Measurements from ENCODE around the gene SHISAL1. TPM values are rescaled to one million over a fixed set of nuclear protein-coding genes. Genes with fewer than 3 reads are reported as not detected.

The SHISAL1 gene
- polyA plus RNA-seq, 1 donor (not counting 4 experiments of a cell fraction or from before 2014, with no cell fraction given), result 0.24 TPM

DNA sequence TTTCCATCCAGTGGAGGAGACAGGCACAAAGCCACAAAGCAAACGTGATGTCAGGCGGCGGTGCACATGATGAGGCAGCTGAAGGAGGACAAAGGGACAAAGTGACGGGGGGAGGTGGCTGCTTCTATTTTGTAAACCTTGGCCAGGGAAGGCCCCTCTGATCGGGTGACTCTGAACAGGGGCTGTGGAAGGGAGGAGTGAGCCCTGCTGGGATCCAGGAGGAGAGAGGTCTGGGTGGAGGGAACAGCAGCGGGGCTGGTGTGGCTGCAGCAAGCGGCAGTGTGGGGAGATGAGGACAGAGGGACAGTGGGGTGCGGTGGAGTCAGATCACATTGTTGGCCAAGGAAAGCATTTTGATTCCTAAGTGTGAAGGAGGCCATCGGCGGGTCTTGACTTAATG, 36.7 kb downstream of the SHISAL1 start:
- H3K9me3 ChIP-seq (ENCODE audit: control insufficient read depth, low read depth, low read length), result no peaks in the 10 kb centered on the region
- H2AFZ ChIP-seq (ENCODE audit: control insufficient read depth, low read length), result no peak overlapping the region
- TF ChIP-seq, protein P1, sequence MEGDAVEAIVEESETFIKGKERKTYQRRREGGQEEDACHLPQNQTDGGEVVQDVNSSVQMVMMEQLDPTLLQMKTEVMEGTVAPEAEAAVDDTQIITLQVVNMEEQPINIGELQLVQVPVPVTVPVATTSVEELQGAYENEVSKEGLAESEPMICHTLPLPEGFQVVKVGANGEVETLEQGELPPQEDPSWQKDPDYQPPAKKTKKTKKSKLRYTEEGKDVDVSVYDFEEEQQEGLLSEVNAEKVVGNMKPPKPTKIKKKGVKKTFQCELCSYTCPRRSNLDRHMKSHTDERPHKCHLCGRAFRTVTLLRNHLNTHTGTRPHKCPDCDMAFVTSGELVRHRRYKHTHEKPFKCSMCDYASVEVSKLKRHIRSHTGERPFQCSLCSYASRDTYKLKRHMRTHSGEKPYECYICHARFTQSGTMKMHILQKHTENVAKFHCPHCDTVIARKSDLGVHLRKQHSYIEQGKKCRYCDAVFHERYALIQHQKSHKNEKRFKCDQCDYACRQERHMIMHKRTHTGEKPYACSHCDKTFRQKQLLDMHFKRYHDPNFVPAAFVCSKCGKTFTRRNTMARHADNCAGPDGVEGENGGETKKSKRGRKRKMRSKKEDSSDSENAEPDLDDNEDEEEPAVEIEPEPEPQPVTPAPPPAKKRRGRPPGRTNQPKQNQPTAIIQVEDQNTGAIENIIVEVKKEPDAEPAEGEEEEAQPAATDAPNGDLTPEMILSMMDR (optimal IDR thresholded peaks at IDR 0.05 in 1 of 3, IDR thresholded peaks at IDR 0.05 in 1 of 3, conservative IDR thresholded peaks at IDR 0.05 in 1 of 3; ENCODE audit: extremely low read depth in 1 of 3, insufficient read depth in 2 of 3, low read length in 3 of 3), result no peak
- no peak for TF ChIP-seq EZH2 (IDR thresholded peaks at IDR 0.05; ENCODE audit: low read length)
- no peak overlapping the region for H3K4me3 ChIP-seq (ENCODE audit: control insufficient read depth in 2 of 3, extremely low read depth in 1 of 3, insufficient read depth in 2 of 3, low read depth in 1 of 3, low read length in 3 of 3)
- DNase-seq (ENCODE audit: low read depth, low spot score) (no peak), FAIRE-seq (no peak)
- no peak overlapping the region for H3K4me2 ChIP-seq (ENCODE audit: control insufficient read depth, extremely low read depth, insufficient read depth, low read depth, low read length)
- H3K9ac ChIP-seq (ENCODE audit: control insufficient read depth, extremely low read depth, insufficient read depth, low read length), result no peak overlapping the region
- H3K4me1 ChIP-seq (ENCODE audit: control insufficient read depth, extremely low read depth, insufficient read depth, low read length), result no peaks in the 10 kb centered on the region
- dilution Hi-C loops (cut with MboI; ENCODE audit: extremely low pct_ligation_motif_present, low sequenced_read_pairs), result no loop called here
- H3K79me2 ChIP-seq (ENCODE audit: control insufficient read depth, insufficient read depth, low read length), result no peaks in the 10 kb centered on the region
- H3K36me3 ChIP-seq (ENCODE audit: control insufficient read depth in 2 of 2, extremely low read depth in 1 of 2, insufficient read depth in 2 of 2, low read length in 2 of 2), result no peaks in the 10 kb centered on the region
- no peaks in the 10 kb centered on the region for H4K20me1 ChIP-seq (ENCODE audit: control insufficient read depth, extremely low read depth, insufficient read depth, low read length)
- H3K9me1 ChIP-seq (ENCODE audit: control insufficient read depth, extremely low read depth, insufficient read depth, low read length), result no peaks in the 10 kb centered on the region
- peaks cover 15% of the 10 kb centered on the region for H3K27me3 ChIP-seq (ENCODE audit: control insufficient read depth, extremely low read depth, insufficient read depth, low read length)
- H3K27ac ChIP-seq (ENCODE audit: control insufficient read depth, insufficient read depth, low read length), result no peak overlapping the region

DNA sequence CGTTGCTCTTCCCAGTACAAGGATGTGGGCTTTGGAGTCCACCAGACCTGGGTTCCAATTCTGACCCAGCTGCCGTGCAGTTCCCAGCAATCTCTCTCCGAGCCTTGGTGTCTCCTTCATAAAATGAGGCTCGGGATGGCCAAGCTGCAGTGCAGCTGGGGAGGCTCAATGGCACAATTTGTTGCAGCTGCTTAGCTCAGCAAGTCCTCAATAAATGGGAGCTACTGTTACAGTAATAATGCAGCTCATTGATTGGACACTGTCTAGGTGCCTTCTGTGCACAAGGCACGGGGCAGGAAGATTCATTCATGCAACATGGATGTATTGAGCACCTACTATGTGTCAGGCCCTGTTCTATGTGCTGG, 37.1 kb downstream of the SHISAL1 start:
- no peaks in the 10 kb centered on the region for H4K20me1 ChIP-seq (ENCODE audit: control insufficient read depth, extremely low read depth, insufficient read depth, low read length)
- no peak overlapping the region for H2AFZ ChIP-seq (ENCODE audit: control insufficient read depth, low read length)
- FAIRE-seq (no peak), DNase-seq (ENCODE audit: low read depth, low spot score) (no peak)
- TF ChIP-seq, protein P1 (optimal IDR thresholded peaks at IDR 0.05 in 1 of 3, IDR thresholded peaks at IDR 0.05 in 1 of 3, conservative IDR thresholded peaks at IDR 0.05 in 1 of 3; ENCODE audit: extremely low read depth in 1 of 3, insufficient read depth in 2 of 3, low read length in 3 of 3), result no peak
- no peak for TF ChIP-seq EZH2 (IDR thresholded peaks at IDR 0.05; ENCODE audit: low read length)
- H3K9me1 ChIP-seq (ENCODE audit: control insufficient read depth, extremely low read depth, insufficient read depth, low read length), result no peaks in the 10 kb centered on the region
- H3K36me3 ChIP-seq (ENCODE audit: control insufficient read depth in 2 of 2, extremely low read depth in 1 of 2, insufficient read depth in 2 of 2, low read length in 2 of 2), result no peaks in the 10 kb centered on the region
- no peak overlapping the region for H3K4me2 ChIP-seq (ENCODE audit: control insufficient read depth, extremely low read depth, insufficient read depth, low read depth, low read length)
- H3K27ac ChIP-seq (ENCODE audit: control insufficient read depth, insufficient read depth, low read length), result no peak overlapping the region
- H3K9me3 ChIP-seq (ENCODE audit: control insufficient read depth, low read depth, low read length), result no peaks in the 10 kb centered on the region
- no peak overlapping the region for H3K9ac ChIP-seq (ENCODE audit: control insufficient read depth, extremely low read depth, insufficient read depth, low read length)
- no peak overlapping the region for H3K4me3 ChIP-seq (ENCODE audit: control insufficient read depth in 2 of 3, extremely low read depth in 1 of 3, insufficient read depth in 2 of 3, low read depth in 1 of 3, low read length in 3 of 3)
- H3K4me1 ChIP-seq (ENCODE audit: control insufficient read depth, extremely low read depth, insufficient read depth, low read length), result no peaks in the 10 kb centered on the region
- H3K79me2 ChIP-seq (ENCODE audit: control insufficient read depth, insufficient read depth, low read length), result no peaks in the 10 kb centered on the region
- dilution Hi-C loops (cut with MboI; ENCODE audit: extremely low pct_ligation_motif_present, low sequenced_read_pairs), result no loop called here
- H3K27me3 ChIP-seq (ENCODE audit: control insufficient read depth, extremely low read depth, insufficient read depth, low read length), result peaks cover 16% of the 10 kb centered on the region
